NCI-H2171 (cell line): ENCODE results near the gene EXOC4.

ENCODE experiments used
- DNase-seq: peaks from one replicate; lab custom pipeline; 2025; lab: John Stamatoyannopoulos, UW

EXOC4 gene

DNA sequence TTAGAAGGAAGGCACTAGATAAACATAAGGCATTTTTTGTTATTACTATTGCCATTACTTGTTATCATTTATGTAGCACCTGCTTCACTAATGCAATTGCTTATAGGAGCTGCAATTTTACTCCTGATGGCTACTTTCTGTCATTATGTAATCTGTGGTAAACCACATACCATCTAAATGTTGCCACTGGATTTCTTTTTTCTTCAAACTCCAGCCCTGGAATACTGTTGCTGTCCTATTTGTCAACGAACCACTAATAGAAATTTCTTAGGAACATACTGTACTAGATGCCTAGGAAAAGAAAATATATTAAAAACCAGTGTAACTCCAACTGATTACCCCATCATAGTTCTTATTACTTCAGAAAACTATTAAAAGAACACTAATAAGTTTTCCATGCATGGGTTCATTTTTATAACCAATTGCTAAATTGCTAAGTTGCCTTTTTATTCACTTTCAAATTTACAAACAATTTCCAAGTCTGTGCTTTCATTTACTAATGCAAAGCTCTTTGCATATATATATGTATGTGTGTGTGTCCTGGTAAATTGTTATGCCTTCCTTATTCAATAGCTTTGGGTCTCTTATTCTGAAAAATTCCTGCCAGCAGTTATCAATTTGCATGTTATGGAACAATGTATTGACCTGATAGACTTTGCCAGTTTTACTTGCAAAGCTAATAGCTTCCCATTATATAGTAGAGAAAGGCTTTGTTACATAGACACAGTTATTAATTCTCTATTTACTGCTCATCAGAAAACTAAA is 287.4 kb downstream of the EXOC4 start:
- no peak for DNase-seq

- DNase-seq: no peak
Observed at GRCh38 chr7:133542209-133542780, 289.4 kb downstream of the EXOC4 start.

DNA sequence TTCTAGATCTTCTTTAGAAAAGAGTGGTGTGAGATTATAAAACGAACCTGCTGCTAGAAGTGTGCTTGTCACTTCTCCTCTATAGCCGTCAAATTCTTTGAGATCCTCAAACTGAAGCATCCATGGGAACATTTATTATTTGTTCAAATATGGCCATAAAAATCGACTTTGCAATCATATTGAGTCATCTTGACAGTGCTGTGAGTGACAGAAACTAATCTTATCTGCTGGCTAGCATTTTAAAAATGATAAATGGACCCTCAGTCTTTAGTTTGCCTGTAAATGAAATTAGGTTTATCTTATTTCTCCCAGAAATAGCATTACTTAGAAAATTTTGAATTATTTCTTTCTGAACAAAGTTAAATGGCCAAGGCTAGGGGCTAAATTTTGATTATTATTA is 290.8 kb downstream of the EXOC4 start:
- no peak for DNase-seq

- DNase-seq: no peak
Observed at GRCh38 chr7:133545618-133546017, 292.7 kb downstream of the EXOC4 start.

- DNase-seq: no peak
Observed at GRCh38 chr7:133547981-133548380, 295.1 kb downstream of the EXOC4 start.

GRCh38 chr7:133549633-133550032 is 296.8 kb downstream of the EXOC4 start:
- no peak for DNase-seq

GRCh38 chr7:133550145-133550544 is 297.3 kb downstream of the EXOC4 start:
- no peak for DNase-seq

DNA sequence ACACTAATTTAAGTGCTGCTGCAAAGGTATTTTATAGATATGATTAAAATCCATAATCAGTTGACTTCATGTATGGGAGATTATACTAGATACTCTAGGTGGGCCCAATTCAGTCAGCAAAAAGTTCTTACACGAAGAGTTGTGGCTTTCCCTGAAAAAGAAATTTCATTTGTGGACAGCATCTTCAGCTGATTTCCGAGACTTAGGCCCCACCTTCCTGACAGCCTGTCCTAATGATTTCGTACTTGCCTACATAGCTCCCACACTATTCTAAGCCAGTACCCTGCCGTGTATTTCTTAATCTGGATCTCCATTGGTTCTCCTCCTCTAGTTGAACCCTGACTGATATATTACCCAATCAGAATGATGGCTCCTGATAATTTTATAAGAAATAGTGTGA is 297.9 kb downstream of the EXOC4 start:
- no peak for DNase-seq

GRCh38 chr7:133551466-133551865 is 298.6 kb downstream of the EXOC4 start:
- DNase-seq: peak; percentile 67

DNA sequence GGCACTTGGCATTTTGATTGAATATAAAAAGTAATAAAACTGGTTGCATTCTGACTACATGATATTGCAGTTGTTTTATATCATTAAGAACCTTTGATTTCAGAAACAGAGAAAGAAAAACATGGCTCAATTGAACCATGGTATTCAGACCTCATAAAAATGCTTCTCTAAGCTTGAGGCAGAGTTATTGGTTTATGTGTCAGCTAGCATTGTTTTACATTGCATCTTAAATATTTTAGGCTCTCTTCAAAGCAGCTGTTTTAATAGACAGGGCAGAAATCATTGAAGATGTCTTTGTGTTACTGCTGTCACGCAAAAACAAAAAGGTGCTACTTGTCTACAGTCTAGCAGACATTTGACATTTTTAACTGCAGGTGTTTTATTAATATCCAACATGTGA is 299.2 kb downstream of the EXOC4 start:
- DNase-seq: no peak

GRCh38 chr7:133554330-133554729 is 301.5 kb downstream of the EXOC4 start:
- no peak for DNase-seq

DNA sequence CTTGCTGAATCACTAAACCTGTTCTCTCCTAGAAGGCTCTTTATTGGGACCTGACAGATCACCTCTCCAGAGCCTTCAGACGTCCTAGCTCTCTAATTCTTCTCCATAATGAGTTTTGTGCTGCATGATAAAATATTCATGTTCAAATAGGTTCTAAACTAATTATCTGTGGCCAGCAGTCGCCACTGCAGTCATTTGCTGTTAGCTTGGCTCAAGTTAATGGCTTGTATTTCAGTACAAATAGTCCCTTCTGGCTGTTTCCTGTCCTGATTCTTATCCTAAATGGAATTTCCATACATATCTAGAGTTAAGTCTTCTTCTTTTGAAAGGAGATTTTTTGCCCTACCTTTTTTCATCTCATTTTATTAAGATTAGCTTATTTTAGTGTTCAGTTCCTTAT is 303.2 kb downstream of the EXOC4 start:
- no peak for DNase-seq

DNA sequence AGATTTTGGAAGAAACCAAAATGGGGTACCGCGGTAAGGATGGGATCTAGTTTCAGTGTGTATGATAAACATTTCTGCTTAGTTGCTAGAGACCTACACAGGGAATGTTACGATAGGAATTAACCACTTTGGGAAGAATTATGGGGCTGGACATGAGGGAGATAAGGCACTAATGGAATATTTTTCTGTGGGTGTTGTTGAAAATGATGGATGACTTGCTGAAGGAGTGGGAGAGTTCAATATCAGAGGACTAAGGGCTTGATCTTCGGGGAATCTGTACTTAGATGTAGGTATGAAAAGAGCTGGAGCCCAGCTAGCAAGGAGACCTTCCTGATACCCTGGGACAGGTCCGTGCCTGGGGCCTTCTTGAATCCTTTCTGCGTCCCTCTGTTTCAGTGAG is 303.7 kb downstream of the EXOC4 start:
- no peak for DNase-seq

DNA sequence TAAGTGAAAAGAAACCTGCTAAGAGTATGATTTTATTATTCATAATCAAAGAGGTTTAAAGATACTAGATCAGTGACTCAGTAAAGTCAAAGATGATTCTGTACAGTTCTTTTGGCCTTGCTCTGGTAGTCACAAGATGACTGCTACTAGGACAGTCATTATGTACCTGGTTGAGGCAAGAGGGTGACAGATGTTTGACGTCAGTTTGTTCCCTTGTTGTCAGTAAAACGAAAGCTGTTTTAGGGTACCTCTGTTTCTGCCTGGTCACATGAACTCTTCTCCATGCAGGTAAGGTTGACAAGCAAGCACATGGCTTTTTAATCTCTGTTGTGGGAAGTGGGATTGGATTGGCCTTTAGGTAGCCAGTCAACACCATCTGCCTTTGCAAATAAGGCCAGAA is 308.0 kb downstream of the EXOC4 start:
- DNase-seq: no peak

DNA sequence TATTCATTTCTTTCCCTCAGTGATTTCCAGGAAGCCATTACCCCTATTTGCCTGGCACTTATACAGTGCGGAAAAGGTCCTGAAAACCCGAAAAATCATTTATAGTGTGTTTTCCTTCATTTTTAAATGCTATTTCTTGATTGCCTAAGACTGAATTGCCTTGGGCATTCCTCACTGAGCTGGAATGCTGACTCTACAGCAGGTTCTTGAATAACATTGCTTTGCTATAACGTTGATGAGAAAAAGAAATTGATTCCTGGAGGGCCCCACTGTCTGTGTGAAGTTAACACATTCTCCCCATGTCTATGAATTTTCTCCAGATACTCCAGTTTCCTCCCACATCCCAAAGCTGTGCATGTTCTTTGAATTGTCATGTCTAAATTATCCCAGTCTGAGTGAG is 308.5 kb downstream of the EXOC4 start:
- no peak for DNase-seq

DNA sequence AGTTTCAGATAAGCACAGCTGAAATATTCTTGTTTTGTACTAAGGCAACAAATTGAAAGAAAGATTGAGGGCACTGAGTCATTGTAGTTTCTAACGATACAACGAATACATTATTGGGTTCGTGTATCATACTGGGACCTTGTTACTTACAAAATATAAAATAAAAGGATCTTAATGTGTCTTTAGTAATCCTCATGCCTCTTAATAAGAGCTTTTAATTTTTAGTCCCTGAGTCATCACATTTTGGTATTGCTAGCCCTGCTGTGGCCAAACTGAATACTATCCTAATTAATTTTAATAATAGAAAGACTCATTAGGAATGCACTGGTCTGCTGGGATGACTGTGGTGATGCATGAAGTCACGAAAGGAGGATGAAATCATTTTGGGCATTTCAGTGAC is 309.7 kb downstream of the EXOC4 start:
- no peak for DNase-seq

DNA sequence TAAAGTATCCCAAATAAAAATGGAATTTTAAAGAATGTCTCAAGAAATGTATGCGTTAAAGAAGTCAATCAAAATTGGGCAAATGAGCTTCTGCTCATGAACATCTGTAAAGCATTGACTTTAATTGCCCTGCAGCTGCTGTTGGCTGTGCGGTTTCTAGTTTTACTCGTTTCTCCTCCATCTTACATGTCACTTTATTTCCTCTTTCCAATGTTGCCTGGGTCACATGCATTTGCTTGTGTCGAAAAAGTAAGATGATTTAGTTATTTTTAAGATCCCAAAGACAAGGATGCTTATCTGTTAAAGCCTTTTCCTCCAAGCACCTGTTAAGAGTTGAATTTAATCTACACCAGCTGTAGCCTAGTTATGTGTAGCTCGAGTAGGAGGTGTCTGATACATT is 310.4 kb downstream of the EXOC4 start:
- DNase-seq: no peak

GRCh38 chr7:133564484-133564883 is 311.6 kb downstream of the EXOC4 start:
- DNase-seq: no peak

- no peak for DNase-seq
Observed at GRCh38 chr7:133568544-133568943, 315.7 kb downstream of the EXOC4 start.

- no peak for DNase-seq
Observed at GRCh38 chr7:133570321-133570720, 317.4 kb downstream of the EXOC4 start.

DNA sequence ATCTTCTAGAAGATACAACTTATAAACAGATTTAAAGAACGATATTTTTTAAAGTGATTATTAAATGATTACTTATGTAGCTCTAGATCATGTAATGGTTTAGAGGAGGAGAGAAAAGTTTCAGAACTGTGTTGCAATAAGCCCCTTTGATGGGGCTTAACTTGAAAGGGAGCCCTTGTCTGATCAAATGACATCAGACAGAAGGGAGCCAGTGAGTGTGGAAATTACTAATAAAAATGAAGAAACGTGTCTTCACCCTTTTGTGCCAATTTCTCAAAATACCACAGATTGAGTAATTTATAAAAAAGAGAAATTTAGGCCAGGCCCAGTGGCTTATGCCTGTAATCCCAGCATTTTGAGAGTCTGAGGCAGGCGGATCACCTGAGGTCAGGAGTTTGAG is 318.2 kb downstream of the EXOC4 start:
- DNase-seq: no peak

DNA sequence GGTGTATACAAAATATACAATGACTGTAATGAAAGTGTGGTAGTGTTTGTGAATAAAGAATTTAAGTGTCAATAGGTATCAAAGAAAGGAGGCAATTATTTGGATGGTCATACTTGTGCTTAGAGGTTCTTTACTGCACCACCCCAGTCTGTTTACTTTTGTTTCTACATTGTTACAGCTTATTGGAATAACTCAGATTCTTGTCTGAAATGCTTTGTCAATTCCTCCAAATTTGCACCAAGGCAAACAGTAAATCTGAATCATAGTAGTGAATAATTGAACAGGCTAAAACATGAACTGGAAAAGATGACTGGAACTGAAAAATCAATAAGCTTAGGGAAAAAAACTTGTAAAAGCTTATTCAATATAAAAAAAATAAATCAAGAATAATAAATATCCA is 319.2 kb downstream of the EXOC4 start:
- DNase-seq: no peak

- DNase-seq: peak; percentile 11
Observed at GRCh38 chr7:133572843-133573242, 320.0 kb downstream of the EXOC4 start.
